Measurements from ENCODE around the gene HBG2.

Gene HBG2

DNA sequence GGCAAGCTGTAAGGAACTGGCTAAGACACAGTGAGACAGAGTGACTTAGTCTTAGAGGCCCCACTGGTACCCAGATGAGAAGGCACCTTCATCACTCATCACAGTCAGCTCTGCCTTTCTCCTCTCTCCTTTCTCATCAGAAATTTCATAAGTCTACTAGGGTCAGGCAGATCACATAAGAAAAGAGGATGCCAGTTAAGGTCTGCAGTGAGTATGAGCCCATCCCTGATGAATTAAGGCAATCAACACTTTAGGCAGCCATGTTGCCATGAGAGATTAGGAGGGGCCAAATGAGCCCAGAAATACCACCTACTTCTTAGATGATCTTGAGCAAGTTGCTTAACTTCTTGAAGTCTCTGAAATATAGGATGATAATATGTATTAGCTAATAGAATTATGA lies 27.0 kb upstream of the HBG2 start:
- TF ChIP-seq, protein P1, sequence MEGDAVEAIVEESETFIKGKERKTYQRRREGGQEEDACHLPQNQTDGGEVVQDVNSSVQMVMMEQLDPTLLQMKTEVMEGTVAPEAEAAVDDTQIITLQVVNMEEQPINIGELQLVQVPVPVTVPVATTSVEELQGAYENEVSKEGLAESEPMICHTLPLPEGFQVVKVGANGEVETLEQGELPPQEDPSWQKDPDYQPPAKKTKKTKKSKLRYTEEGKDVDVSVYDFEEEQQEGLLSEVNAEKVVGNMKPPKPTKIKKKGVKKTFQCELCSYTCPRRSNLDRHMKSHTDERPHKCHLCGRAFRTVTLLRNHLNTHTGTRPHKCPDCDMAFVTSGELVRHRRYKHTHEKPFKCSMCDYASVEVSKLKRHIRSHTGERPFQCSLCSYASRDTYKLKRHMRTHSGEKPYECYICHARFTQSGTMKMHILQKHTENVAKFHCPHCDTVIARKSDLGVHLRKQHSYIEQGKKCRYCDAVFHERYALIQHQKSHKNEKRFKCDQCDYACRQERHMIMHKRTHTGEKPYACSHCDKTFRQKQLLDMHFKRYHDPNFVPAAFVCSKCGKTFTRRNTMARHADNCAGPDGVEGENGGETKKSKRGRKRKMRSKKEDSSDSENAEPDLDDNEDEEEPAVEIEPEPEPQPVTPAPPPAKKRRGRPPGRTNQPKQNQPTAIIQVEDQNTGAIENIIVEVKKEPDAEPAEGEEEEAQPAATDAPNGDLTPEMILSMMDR (IDR thresholded peaks at IDR 0.05; ENCODE audit: insufficient read depth, missing control alignments) = no peak
- FAIRE-seq (no peak), DNase-seq (ENCODE audit: insufficient read length, low spot score) (no peak)

DNA sequence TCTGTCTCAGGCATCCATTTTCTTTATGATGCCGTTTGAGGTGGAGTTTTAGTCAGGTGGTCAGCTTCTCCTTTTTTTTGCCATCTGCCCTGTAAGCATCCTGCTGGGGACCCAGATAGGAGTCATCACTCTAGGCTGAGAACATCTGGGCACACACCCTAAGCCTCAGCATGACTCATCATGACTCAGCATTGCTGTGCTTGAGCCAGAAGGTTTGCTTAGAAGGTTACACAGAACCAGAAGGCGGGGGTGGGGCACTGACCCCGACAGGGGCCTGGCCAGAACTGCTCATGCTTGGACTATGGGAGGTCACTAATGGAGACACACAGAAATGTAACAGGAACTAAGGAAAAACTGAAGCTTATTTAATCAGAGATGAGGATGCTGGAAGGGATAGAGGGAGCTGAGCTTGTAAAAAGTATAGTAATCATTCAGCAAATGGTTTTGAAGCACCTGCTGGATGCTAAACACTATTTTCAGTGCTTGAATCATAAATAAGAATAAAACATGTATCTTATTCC lies 26.1 kb upstream of the HBG2 start:
- DNase-seq (ENCODE audit: insufficient read length, low spot score) = no peak
- TF ChIP-seq, protein P1 (IDR thresholded peaks at IDR 0.05; ENCODE audit: insufficient read depth, missing control alignments) = no peak
- no peak for FAIRE-seq

DNA sequence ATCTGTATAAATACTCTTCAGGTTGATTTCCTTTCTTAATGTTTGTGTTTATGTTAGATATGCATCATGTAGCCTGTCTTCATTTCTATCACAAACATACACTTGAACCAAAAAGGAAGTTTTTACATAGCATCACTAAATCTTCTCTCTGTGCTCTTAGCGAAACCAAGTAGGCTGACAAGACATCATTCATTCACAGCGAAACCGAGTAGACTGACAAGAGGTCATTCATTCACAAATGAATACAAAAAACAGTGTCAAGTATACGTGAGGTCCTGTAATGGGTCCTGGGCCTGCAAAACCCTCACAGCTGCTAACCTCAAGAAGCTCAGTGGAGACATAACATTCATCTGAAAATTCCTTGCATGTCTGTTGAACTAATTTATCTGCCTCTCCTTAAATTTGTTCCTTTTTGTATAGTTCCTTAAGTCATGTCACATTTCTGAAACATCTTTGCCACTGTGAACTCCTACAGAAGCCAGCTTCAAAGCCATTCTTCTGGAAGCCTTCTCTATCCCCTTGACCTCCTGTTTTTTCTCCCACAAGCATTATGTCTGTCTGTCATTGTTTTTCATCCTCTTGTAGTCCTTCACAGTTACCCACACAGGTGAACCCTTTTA lies 25.0 kb upstream of the HBG2 start:
- TF ChIP-seq, protein P1 (IDR thresholded peaks at IDR 0.05; ENCODE audit: insufficient read depth, missing control alignments) = no peak
- DNase-seq (ENCODE audit: insufficient read length, low spot score) (no peak), FAIRE-seq (no peak)

DNA sequence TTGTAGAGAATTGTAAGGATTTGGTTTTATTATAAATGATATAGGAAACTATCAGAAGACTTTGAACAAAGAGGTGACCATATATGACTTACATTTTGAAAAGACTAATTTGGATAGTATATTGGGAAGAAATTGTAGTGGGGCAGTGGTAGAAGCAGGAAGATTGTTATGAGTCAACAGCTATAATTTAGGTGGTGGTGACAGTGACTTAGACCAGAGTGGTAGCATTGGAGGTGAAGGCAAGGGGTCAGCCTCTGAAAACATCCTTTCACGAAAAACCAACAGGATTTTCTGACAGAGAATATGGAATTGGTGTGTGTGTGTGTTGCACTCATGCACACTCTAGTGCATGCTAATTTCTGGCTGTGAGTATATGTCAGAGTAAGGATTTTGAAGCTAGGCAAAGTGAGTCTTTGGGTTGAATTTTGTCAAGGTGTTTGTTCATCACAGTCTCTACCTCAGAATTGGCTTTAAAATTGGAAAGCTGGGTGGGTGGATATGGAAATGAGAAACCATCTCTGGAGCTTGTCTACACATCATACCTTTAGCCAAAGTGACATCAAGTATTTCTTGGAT lies 23.3 kb upstream of the HBG2 start:
- TF ChIP-seq, protein P1 (IDR thresholded peaks at IDR 0.05; ENCODE audit: insufficient read depth, missing control alignments) = no peak
- FAIRE-seq (no peak), DNase-seq (ENCODE audit: insufficient read length, low spot score) (no peak)

DNA sequence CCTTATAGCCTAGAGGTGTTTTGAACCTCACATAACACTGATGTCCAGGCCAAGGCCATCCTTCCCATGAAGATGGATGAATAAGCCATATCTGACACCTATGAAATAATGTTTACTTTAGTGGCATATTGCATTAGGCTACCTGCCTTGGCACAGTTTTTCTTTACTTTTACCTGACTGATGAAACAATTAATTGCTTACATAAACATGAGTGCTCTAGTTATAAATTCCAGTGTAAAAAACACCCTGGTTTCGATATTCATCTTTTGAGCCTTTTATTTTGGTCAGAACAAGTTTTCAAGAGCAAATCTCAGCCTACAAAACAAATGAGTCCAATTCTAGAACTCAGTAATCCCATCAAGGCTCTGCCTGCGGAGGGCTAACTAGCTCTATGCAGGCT lies 22.1 kb upstream of the HBG2 start:
- TF ChIP-seq, protein P1 (IDR thresholded peaks at IDR 0.05; ENCODE audit: insufficient read depth, missing control alignments) = no peak
- FAIRE-seq = no peak

DNA sequence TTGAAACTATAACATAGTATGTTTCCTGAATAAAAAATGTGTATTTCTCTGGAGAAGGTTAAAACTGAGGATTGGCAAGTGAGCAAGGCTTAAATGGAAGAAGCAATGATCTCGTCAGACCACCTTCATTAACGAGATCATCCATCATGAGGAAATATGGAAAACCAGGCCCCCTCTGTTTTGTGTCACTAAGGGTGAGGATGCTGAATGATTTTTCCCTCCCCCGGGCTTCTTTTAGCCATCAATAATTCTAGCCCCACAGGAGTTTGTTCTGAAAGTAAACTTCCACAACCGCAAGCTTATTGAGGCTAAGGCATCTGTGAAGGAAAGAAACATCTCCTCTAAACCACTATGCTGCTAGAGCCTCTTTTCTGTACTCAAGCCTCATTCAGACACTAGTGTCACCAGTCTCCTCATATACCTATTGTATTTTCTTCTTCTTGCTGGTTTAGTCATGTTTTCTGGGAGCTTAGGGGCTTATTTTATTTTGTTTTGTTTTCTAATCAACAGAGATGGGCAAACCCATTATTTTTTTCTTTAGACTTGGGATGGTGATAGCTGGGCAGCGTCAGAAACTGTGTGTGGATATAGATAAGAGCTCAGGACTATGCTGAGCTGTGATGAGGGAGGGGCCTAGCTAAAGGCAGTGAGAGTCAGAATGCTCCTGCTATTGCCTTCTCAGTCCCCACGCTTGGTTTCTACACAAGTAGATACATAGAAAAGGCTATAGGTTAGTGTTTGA lies 21.0 kb upstream of the HBG2 start:
- TF ChIP-seq, protein P1 (IDR thresholded peaks at IDR 0.05; ENCODE audit: insufficient read depth, missing control alignments) = no peak
- DNase-seq (ENCODE audit: insufficient read length, low spot score) (no peak), FAIRE-seq (no peak)

More for the DNA sequence above, 22.1 kb upstream of the HBG2 start:
- no peak for DNase-seq (ENCODE audit: insufficient read length, low spot score)

Data from D721Med (cell line).